Panc1 (cell line): ENCODE data around the gene RIT2. TPM values are rescaled to one million over a fixed set of nuclear protein-coding genes. Genes with fewer than 3 reads are reported as not detected.

Experiments used
- ATAC-seq: fragments of 200-7000 bp; cut with Tn5 transposase; 2 replicates; pipeline ENCODE4 v1.9.1; 2020; ENCODE audit warnings: mild to moderate bottlenecking, moderate library complexity
- BruUV-seq: library from RNA; stranded (reverse); fragments of 400-500 nt; replicated peaks from 2 replicates; lab custom pipeline; 2021; lab: Mats Ljungman, UMichigan
- CTCF ChIA-PET: fragments of 300-600 bp; sonication (Branson Sonifier 250); formaldehyde crosslinking; loops from one replicate; lab custom pipeline; 2022; ENCODE audit warnings: antibody characterized with exemption; lab: Charles Lee
- POLR2A ChIA-PET: fragments of 300-600 bp; sonication (Branson Sonifier 250); formaldehyde crosslinking; loops from one replicate; lab custom pipeline; 2022; ENCODE audit warnings: antibody characterized with exemption; lab: Charles Lee
- DNase-seq: peaks from one replicate; pipeline ENCODE4 v3.0.0-alpha.2; 2010; ENCODE audit warnings: low read depth, low spot score
- H3K27ac ChIP-seq: 2 replicates; pipeline ENCODE4 v1.5.1; 2011; ENCODE audit warnings: mild to moderate bottlenecking, low read length, inconsistent platforms
- H3K27me3 ChIP-seq: fragments of 200-500 bp; sonication (Bioruptor generic); 2 replicates; pipeline ENCODE4 v1.6.0; 2014; ENCODE audit warnings: low read length, inconsistent platforms; ENCODE audit not compliant: control insufficient read depth, insufficient read depth
- H3K36me3 ChIP-seq: fragments of 200-500 bp; sonication (Bioruptor generic); 2 replicates; pipeline ENCODE4 v1.5.1; 2014; ENCODE audit warnings: inconsistent platforms, mild to moderate bottlenecking, low read length, moderate library complexity; ENCODE audit not compliant: control insufficient read depth, insufficient read depth
- H3K4me1 ChIP-seq: 2 replicates; pipeline ENCODE4 v1.5.1; 2011; ENCODE audit warnings: inconsistent platforms, mild to moderate bottlenecking, low read length, moderate library complexity; ENCODE audit not compliant: control insufficient read depth, insufficient read depth
- H3K4me3 ChIP-seq, 2 experiments: 2 replicates each; pipeline ENCODE4 v1.5.1; 2011 to 2012; ENCODE audit warnings: low read depth in 2 of 2, low read length in 2 of 2, mild to moderate bottlenecking in 2 of 2, inconsistent platforms in 1 of 2, moderate library complexity in 1 of 2
- H3K9me3 ChIP-seq: fragments of 200-500 bp; sonication (Bioruptor generic); 2 replicates; pipeline ENCODE4 v1.5.1; 2014; ENCODE audit warnings: low read depth, mild to moderate bottlenecking, inconsistent platforms, low read length, moderate library complexity; ENCODE audit not compliant: control insufficient read depth, insufficient read depth
- POLR2AphosphoS5 ChIP-seq: IDR thresholded peaks from 2 replicates; pipeline ENCODE4 v1.6.1; 2012; ENCODE audit warnings: mild to moderate bottlenecking, low read depth, low read length, moderate library complexity
- SIN3A ChIP-seq: IDR thresholded peaks from 2 replicates; pipeline ENCODE4 v1.6.1; 2012; ENCODE audit warnings: low read depth, mild to moderate bottlenecking, low read length, moderate library complexity, borderline replicate concordance; ENCODE audit not compliant: insufficient read depth
- TCF7L2 ChIP-seq: IDR thresholded peaks from 2 replicates; pipeline ENCODE4 v1.6.1; 2011; ENCODE audit warnings: mild to moderate bottlenecking, low read depth, low read length, inconsistent platforms
- in situ Hi-C: cut with HindIII; loops from 2 replicates; pipeline ENCODE4 v1.10.0; 2016; ENCODE audit warnings: low sequenced_read_pairs, low pct_unique_long_range_greater_than_20kb
- intact Hi-C: fragments of 100-400 bp; cut with micrococcal nuclease; formaldehyde crosslinking; loops from one replicate; pipeline ENCODE4 v1.10.0; 2022; ENCODE audit not compliant: unreplicated experiment
- total RNA-seq: library from RNA; stranded (reverse); gene quantifications from one replicate; pipeline ENCODE4 v1.2.1, GENCODE V29; 2021; ENCODE audit not compliant: unreplicated experiment
- TF ChIP-seq, protein P1 (sequence below): fragments of 450-650 bp; IDR thresholded peaks from 2 replicates; pipeline ENCODE4 v1.5.1; 2017; ENCODE audit warnings: mild to moderate bottlenecking
- TF ChIP-seq, protein P2 (sequence below), 2 experiments: IDR thresholded peaks; 2 replicates each; pipeline ENCODE4 v1.6.1; 2011 to 2012; ENCODE audit warnings: low read depth in 2 of 2, control low read depth in 1 of 2, low read length in 1 of 2, mild to moderate bottlenecking in 1 of 2, moderate library complexity in 1 of 2; ENCODE audit not compliant: insufficient read depth in 1 of 2

RIT2 gene
- total RNA-seq, 1 experiment from 2014 or later, result not detected

DNA sequence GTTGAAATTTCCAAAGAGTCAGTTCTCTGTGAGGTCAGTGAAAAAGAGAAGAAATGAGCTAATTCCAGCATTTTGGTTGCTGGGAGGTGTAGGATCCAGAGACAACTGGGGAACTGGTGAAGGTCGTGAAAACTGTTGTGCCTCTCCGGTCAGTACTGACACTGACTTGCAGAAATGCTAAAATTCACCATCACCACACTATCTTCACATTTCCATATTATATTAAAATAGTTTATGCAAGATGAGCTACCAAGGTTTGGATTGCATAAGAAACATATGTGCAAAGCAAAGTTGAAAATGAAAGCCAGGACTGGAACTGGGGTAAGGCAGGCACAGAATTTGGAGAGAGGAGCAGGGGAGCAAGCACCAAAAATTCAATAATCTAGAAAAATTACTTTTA, 21.8 kb downstream of the RIT2 start:
- H3K36me3 ChIP-seq, result no peaks in the 10 kb centered on the region
- in situ Hi-C loops, result no loop called here
- no TSS peak for BruUV-seq
- CTCF ChIA-PET, result no interaction called here
- no peak overlapping the region for H3K4me3 ChIP-seq
- no peak overlapping the region for H3K27ac ChIP-seq
- POLR2A ChIA-PET, result no interaction called here
- ATAC-seq (no peak), DNase-seq (no peak)
- H3K27me3 ChIP-seq, result no peaks in the 10 kb centered on the region
- intact Hi-C loops, result no loop called here
- no peaks in the 10 kb centered on the region for H3K4me1 ChIP-seq
- H3K9me3 ChIP-seq, result no peaks in the 10 kb centered on the region
- TF ChIP-seq SIN3A (no peak), TCF7L2 (no peak), POLR2AphosphoS5 (no peak)
- TF ChIP-seq, protein P1, sequence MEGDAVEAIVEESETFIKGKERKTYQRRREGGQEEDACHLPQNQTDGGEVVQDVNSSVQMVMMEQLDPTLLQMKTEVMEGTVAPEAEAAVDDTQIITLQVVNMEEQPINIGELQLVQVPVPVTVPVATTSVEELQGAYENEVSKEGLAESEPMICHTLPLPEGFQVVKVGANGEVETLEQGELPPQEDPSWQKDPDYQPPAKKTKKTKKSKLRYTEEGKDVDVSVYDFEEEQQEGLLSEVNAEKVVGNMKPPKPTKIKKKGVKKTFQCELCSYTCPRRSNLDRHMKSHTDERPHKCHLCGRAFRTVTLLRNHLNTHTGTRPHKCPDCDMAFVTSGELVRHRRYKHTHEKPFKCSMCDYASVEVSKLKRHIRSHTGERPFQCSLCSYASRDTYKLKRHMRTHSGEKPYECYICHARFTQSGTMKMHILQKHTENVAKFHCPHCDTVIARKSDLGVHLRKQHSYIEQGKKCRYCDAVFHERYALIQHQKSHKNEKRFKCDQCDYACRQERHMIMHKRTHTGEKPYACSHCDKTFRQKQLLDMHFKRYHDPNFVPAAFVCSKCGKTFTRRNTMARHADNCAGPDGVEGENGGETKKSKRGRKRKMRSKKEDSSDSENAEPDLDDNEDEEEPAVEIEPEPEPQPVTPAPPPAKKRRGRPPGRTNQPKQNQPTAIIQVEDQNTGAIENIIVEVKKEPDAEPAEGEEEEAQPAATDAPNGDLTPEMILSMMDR, result no peak
- TF ChIP-seq, protein P2, sequence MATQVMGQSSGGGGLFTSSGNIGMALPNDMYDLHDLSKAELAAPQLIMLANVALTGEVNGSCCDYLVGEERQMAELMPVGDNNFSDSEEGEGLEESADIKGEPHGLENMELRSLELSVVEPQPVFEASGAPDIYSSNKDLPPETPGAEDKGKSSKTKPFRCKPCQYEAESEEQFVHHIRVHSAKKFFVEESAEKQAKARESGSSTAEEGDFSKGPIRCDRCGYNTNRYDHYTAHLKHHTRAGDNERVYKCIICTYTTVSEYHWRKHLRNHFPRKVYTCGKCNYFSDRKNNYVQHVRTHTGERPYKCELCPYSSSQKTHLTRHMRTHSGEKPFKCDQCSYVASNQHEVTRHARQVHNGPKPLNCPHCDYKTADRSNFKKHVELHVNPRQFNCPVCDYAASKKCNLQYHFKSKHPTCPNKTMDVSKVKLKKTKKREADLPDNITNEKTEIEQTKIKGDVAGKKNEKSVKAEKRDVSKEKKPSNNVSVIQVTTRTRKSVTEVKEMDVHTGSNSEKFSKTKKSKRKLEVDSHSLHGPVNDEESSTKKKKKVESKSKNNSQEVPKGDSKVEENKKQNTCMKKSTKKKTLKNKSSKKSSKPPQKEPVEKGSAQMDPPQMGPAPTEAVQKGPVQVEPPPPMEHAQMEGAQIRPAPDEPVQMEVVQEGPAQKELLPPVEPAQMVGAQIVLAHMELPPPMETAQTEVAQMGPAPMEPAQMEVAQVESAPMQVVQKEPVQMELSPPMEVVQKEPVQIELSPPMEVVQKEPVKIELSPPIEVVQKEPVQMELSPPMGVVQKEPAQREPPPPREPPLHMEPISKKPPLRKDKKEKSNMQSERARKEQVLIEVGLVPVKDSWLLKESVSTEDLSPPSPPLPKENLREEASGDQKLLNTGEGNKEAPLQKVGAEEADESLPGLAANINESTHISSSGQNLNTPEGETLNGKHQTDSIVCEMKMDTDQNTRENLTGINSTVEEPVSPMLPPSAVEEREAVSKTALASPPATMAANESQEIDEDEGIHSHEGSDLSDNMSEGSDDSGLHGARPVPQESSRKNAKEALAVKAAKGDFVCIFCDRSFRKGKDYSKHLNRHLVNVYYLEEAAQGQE (IDR thresholded peaks at IDR 0.05; ENCODE audit: insufficient read depth in 1 of 2, low read depth in 2 of 2, low read length in 1 of 2), result no peak

- H3K9me3 ChIP-seq, result no peaks in the 10 kb centered on the region
- TF ChIP-seq TCF7L2 (no peak), SIN3A (no peak), POLR2AphosphoS5 (no peak)
- TF ChIP-seq, protein P1, result no peak
- TF ChIP-seq, protein P2 (IDR thresholded peaks at IDR 0.05; ENCODE audit: insufficient read depth in 1 of 2, low read depth in 2 of 2, low read length in 1 of 2), result no peak
- no peak overlapping the region for H3K27ac ChIP-seq
- DNase-seq (no peak), ATAC-seq (no peak)
- H3K4me3 ChIP-seq, result no peak overlapping the region
- no TSS peak for BruUV-seq
- no peaks in the 10 kb centered on the region for H3K36me3 ChIP-seq
- H3K4me1 ChIP-seq, result no peaks in the 10 kb centered on the region
- in situ Hi-C loops, result no loop called here
- intact Hi-C loops, result no loop called here
- ChIA-PET POLR2A (no interaction called here), CTCF (no interaction called here)
- H3K27me3 ChIP-seq, result no peaks in the 10 kb centered on the region
Measured at GRCh38 chr18:43092539-43092938, 22.9 kb downstream of the RIT2 start.
